ENCODE results near the gene BTN1A1.
"Not testable (repeated sequence)": the region's sequence is repeated elsewhere in the genome, so short reads cannot be mapped to it uniquely, and the experiment has no call there.

BTN1A1 gene

DNA sequence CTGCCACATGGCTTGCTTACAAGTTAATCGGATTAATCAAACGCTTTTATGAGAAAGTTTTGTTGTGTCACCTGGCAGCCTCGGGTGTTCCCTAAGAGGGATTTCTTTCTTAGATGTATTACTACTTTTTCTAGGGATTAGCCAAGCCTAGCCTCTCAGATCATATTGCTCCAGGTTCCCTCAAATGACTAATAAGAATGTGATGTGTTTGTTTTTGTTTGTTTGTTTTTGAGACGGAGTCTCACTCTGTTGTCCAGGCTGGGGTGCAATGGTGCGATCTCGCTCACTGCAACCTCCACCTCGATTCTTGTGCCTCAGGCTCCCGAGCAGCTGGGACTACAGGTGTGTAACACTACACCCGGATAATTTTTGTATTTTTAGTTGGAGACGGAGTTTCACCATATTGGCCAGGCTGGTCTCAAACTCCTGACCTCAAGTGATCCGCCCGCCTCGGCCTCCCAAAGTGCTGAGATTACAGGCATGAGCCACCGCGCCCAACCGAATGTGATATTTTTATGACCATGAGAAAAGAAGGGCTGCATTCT, 39.0 kb downstream of the BTN1A1 start:
- TF ChIP-seq, protein P1, sequence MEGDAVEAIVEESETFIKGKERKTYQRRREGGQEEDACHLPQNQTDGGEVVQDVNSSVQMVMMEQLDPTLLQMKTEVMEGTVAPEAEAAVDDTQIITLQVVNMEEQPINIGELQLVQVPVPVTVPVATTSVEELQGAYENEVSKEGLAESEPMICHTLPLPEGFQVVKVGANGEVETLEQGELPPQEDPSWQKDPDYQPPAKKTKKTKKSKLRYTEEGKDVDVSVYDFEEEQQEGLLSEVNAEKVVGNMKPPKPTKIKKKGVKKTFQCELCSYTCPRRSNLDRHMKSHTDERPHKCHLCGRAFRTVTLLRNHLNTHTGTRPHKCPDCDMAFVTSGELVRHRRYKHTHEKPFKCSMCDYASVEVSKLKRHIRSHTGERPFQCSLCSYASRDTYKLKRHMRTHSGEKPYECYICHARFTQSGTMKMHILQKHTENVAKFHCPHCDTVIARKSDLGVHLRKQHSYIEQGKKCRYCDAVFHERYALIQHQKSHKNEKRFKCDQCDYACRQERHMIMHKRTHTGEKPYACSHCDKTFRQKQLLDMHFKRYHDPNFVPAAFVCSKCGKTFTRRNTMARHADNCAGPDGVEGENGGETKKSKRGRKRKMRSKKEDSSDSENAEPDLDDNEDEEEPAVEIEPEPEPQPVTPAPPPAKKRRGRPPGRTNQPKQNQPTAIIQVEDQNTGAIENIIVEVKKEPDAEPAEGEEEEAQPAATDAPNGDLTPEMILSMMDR (IDR thresholded peaks at IDR 0.05; ENCODE audit: low read depth, low read length): no peak
- no peaks in the 10 kb centered on the region for H3K9me3 ChIP-seq (ENCODE audit: severe bottlenecking)
- H3K27ac ChIP-seq: peak overlapping the region; percentile 82
- no peaks in the 10 kb centered on the region for H3K27me3 ChIP-seq (ENCODE audit: insufficient read depth, low read depth, severe bottlenecking)
- H3K4me3 ChIP-seq (ENCODE audit: low read depth, low read length): peak overlapping the region; percentile 96
- H3K36me3 ChIP-seq: peaks cover 5% of the 10 kb centered on the region; the same call in 1 of the 2 replicates
- DNase-seq: peak; percentile 73

DNA sequence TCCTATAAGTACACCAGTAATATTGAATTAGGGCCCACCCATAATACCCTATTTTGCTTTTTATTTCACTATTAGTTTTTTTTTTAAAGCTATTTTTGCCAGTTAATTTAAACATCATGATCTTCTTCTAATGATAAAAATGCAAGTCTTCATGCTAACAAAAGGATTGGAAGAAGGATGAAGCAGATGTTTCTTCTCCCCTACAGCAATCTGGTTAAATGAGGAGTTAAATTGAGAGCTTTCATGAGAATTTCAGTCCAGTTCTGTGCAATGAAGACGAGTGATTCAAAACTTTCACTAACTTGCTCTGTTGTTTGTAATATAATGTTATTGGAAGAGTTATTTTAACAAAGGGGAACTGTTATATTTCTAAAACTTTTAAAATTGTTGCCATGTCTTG, 41.5 kb downstream of the BTN1A1 start:
- Histone ChIP-seq H3K27ac (no peak overlapping the region), H3K9me3 (ENCODE audit: severe bottlenecking) (no peaks in the 10 kb centered on the region), H3K36me3 (peaks cover 12% of the 10 kb centered on the region), H3K4me3 (ENCODE audit: low read depth, low read length) (no peak overlapping the region), H3K27me3 (ENCODE audit: insufficient read depth, low read depth, severe bottlenecking) (no peaks in the 10 kb centered on the region)
- DNase-seq: no peak
- TF ChIP-seq, protein P1 (IDR thresholded peaks at IDR 0.05; ENCODE audit: low read depth, low read length): no peak

DNA sequence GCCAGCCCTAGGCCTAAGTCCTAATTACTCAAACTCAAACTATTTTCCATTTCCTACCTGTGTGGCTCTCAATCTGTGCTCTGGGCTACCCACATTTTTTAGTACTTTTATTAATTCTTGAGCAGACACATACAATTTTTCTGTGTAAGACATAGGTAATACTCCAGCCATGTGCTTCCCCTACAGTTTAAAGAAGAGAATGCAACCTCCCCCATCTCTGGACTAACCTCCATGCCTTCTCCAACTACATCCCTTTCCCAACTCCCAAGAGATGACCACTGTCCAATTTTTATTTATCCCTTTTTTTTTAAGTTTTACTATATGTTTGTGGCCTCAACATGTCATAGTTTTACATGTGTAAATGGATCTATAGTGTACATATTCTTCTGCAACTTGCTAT, 43.9 kb downstream of the BTN1A1 start:
- peaks cover 12% of the 10 kb centered on the region for H3K36me3 ChIP-seq
- H3K27me3 ChIP-seq (ENCODE audit: insufficient read depth, low read depth, severe bottlenecking): no peaks in the 10 kb centered on the region
- no peak for DNase-seq
- H3K9me3 ChIP-seq (ENCODE audit: severe bottlenecking): no peaks in the 10 kb centered on the region
- no peak overlapping the region for H3K27ac ChIP-seq
- no peak overlapping the region for H3K4me3 ChIP-seq (ENCODE audit: low read depth, low read length)
- TF ChIP-seq, protein P1 (IDR thresholded peaks at IDR 0.05; ENCODE audit: low read depth, low read length): peak; percentile 60

DNA sequence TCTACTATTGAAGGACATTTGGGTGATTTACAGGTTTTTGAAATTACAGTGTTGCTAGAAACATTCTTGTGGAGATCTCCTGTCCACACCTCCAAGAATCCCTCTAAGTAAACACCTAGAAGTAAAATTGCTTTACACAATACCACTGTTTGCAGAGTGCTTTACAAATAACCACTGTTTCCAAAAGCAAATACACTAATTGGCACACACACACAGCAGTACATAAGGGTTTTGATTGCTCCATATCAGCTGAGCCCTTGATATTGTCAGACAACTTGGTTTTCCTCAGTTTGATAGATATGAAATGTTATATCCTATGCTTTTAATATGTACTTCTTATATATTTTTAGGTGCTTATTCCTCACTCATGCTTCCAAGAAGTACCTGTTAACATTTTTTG, 44.4 kb downstream of the BTN1A1 start:
- TF ChIP-seq, protein P1 (IDR thresholded peaks at IDR 0.05; ENCODE audit: low read depth, low read length): no peak
- Histone ChIP-seq H3K4me3 (ENCODE audit: low read depth, low read length) (no peak overlapping the region), H3K27ac (no peak overlapping the region), H3K9me3 (ENCODE audit: severe bottlenecking) (no peaks in the 10 kb centered on the region), H3K27me3 (ENCODE audit: insufficient read depth, low read depth, severe bottlenecking) (no peaks in the 10 kb centered on the region), H3K36me3 (peaks cover 12% of the 10 kb centered on the region)
- no peak for DNase-seq

DNA sequence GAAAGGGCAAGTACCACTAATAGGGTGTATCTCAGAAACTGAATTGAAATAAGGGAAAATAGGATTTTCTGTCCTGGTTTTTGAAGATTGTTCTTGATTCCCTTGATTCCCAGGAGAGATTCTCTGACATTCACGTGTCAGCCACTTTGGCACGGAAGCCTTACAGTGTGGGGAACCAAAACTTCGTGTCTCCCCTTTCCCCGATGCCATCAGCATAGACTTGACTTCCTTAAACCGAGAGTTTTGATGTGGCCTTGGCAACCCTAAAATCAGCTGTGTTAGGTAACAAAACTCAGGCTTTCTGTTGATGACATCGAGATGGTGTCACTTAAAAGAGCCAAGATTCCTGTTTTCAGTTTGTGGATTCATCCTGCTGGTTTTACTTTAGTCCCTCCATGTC, 45.5 kb downstream of the BTN1A1 start:
- Histone ChIP-seq H3K27ac (no peak overlapping the region), H3K9me3 (ENCODE audit: severe bottlenecking) (no peaks in the 10 kb centered on the region), H3K27me3 (ENCODE audit: insufficient read depth, low read depth, severe bottlenecking) (no peaks in the 10 kb centered on the region), H3K36me3 (peaks cover 12% of the 10 kb centered on the region), H3K4me3 (ENCODE audit: low read depth, low read length) (no peak overlapping the region)
- no peak for DNase-seq
- TF ChIP-seq, protein P1 (IDR thresholded peaks at IDR 0.05; ENCODE audit: low read depth, low read length): no peak

DNA sequence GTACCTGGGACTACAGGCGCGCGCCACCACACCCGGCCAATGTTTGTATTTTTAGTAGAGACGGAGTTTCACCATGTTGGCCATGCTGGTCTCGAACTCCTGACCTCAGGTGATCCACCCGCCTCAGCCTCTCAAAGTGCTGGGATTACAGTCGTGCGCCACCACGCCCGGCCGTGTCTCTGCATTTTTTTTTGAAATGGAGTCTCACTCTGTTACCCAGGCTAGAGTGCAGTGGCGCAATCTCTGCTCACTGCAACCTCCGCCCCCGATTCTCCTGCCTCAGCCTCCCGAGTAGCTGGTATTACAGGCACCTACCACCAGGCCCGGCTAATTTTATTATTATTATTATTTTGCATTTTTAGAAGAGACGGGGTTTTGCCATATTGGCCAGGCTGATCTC, 47.3 kb downstream of the BTN1A1 start:
- H3K27me3 ChIP-seq (ENCODE audit: insufficient read depth, low read depth, severe bottlenecking); H3K27ac ChIP-seq; DNase-seq; H3K4me3 ChIP-seq (ENCODE audit: low read depth, low read length); H3K9me3 ChIP-seq (ENCODE audit: severe bottlenecking): not testable (repeated sequence)
- H3K36me3 ChIP-seq: peaks cover 11% of the 10 kb centered on the region

Measured in WERI-Rb-1 (cell line).